Measurements from ENCODE around the gene CFAP68. TPM values are rescaled to one million over a fixed set of nuclear protein-coding genes. Genes with fewer than 3 reads are reported as not detected.

Gene CFAP68
- total and polyA plus RNA-seq, 2 of the 4 experiments (the other 2 are of a cell fraction) = 10.2 to 17.0 TPM

DNA sequence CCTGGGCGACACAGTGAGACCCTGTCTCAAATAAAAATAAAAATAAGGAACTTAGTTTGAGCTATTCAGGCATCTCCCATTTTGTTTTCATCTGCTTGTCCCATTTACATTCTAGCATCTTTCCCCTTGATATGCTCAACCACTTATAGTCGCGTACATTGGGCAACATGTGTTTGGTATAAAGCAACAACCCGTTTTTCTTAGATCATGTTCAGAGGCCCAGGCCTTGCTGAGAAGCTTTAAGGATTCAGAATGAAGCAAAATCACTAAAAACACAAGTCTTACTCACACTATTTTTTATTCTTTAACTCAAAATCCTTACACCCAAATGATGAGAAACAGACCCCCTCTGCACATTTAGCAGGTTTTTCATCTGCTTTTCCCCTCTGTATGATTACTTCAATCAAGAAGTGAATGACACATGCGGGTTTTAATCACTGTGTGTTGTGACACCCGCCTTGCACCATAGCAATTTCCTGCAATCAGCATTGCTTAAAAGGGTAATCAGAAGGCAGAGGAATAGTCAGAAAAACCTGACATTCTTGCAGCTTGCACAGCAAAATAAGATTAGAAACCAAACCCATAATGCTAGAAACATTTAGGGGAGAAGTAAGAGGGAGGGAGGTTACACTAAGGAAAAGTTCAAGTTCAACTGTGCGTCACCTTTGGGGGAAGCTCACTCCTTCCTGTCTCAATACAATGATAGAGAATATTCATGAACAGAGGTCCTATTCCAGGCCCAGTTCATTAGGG, 33.9 kb upstream of the CFAP68 start:
- H2AFZ ChIP-seq (replicated peaks; ENCODE audit: low read length, poor library complexity) = no peak overlapping the region
- no TSS peak for BruUV-seq (replicated peaks)
- H2BK20ac ChIP-seq (ENCODE audit: low read depth, low read length) = 0 out of 2 replicates have a peak overlapping the region, but pooled peaks have one; percentile 11
- dilution Hi-C loops (cut with HindIII; ENCODE audit: low sequenced_read_pairs, unreplicated experiment) = no loop called here
- CTCF ChIA-PET = interaction anchor here (1.0 kb wide), 1 partner anchor 25 kb away, joined by 4 read pairs; the partner anchor contains the start of gene ALG9
- no peak overlapping the region; the same call in 1 of the 2 replicates for H3K18ac ChIP-seq (ENCODE audit: low read depth, low read length)
- H3K27me3 ChIP-seq (ENCODE audit: control insufficient read depth, insufficient read depth, low read length) = no peaks in the 10 kb centered on the region
- H3K4me1 ChIP-seq (ENCODE audit: control insufficient read depth, insufficient read depth, low read length) = peaks cover 7% of the 10 kb centered on the region
- H3K4ac ChIP-seq (ENCODE audit: low read depth, low read length) = 0 out of 2 replicates have a peak overlapping the region, but pooled peaks have one; percentile 21
- H3K9me3 ChIP-seq (ENCODE audit: control insufficient read depth, insufficient read depth, low read length) = no peaks in the 10 kb centered on the region
- H4K20me1 ChIP-seq (ENCODE audit: insufficient read depth, low read length) = no peaks in the 10 kb centered on the region
- H2BK120ac ChIP-seq (ENCODE audit: low read depth, low read length) = no peak overlapping the region
- no peak overlapping the region for H3K4me3 ChIP-seq (ENCODE audit: insufficient read depth, low read depth, low read length)
- no peak overlapping the region for H4K5ac ChIP-seq (ENCODE audit: low read depth, low read length)
- no peak overlapping the region for H2AK5ac ChIP-seq (ENCODE audit: low read depth, low read length)
- peaks cover 2% of the 10 kb centered on the region for H3K36me3 ChIP-seq (ENCODE audit: control insufficient read depth, insufficient read depth, low read length)
- H3K23ac ChIP-seq (ENCODE audit: low read depth, low read length) = no peak overlapping the region
- H3K56ac ChIP-seq (ENCODE audit: extremely low read depth, insufficient read depth, low read length) = no peak overlapping the region
- H3K4me2 ChIP-seq (ENCODE audit: low read depth, low read length) = no peak overlapping the region
- no peak overlapping the region for H4K91ac ChIP-seq (ENCODE audit: insufficient read depth, low read depth, low read length)
- no peak overlapping the region for H3K9ac ChIP-seq (ENCODE audit: low read depth, low read length)
- POLR2A ChIA-PET (ENCODE audit: unreplicated experiment) = no interaction called here
- no peak overlapping the region for H2BK5ac ChIP-seq (ENCODE audit: low read depth, low read length, poor library complexity, severe bottlenecking)
- intact Hi-C loops (cut with micrococcal nuclease) = no loop called here
- ATAC-seq (ENCODE audit: low read depth) = no peak
- in situ Hi-C loops (cut with MboI; ENCODE audit: low sequenced_read_pairs) = no loop called here
- peaks cover 3% of the 10 kb centered on the region; the same call in 1 of the 2 replicates for H3K9me1 ChIP-seq (ENCODE audit: insufficient read depth, low read length)
- no peaks in the 10 kb centered on the region; a peak in 1 of 4 replicates for H3K79me1 ChIP-seq (ENCODE audit: low read depth in 1 of 2, low read length in 2 of 2)
- WGBS, 2 experiments (ENCODE audit: extremely low coverage in 2 of 2, insufficient read length in 1 of 2) = 93% methylated on average over 3 of the region's 7 CpGs; no CpG with 5 or more reads in 1 of the 2 experiments
- H2AK9ac ChIP-seq (replicated peaks; ENCODE audit: low read depth, low read length, poor library complexity) = no peak overlapping the region
- H4K8ac ChIP-seq (ENCODE audit: low read depth in 2 of 2, low read length in 2 of 2) = no peak overlapping the region
- no peak overlapping the region for H3K27ac ChIP-seq (ENCODE audit: insufficient read depth, low read length)
- TF ChIP-seq NFE2L2 (IDR thresholded peaks at IDR 0.05; ENCODE audit: low read depth, low read length) = no peak
- no peak for TF ChIP-seq MAFK (IDR thresholded peaks at IDR 0.05; ENCODE audit: low read depth, low read length)
- TF ChIP-seq MAZ (IDR thresholded peaks at IDR 0.05; ENCODE audit: borderline replicate concordance, low read depth, low read length) = no peak
- no peak for TF ChIP-seq SMC3 (IDR thresholded peaks at IDR 0.05; ENCODE audit: low read depth, low read length)
- TF ChIP-seq RFX5 (IDR thresholded peaks at IDR 0.05; ENCODE audit: low read depth, low read length) = no peak
- TF ChIP-seq CHD1 (IDR thresholded peaks at IDR 0.05; ENCODE audit: low read depth, low read length) = no peak
- TF ChIP-seq, protein P1, sequence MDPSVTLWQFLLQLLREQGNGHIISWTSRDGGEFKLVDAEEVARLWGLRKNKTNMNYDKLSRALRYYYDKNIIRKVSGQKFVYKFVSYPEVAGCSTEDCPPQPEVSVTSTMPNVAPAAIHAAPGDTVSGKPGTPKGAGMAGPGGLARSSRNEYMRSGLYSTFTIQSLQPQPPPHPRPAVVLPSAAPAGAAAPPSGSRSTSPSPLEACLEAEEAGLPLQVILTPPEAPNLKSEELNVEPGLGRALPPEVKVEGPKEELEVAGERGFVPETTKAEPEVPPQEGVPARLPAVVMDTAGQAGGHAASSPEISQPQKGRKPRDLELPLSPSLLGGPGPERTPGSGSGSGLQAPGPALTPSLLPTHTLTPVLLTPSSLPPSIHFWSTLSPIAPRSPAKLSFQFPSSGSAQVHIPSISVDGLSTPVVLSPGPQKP (IDR thresholded peaks at IDR 0.05; ENCODE audit: borderline replicate concordance, low read depth, low read length) = no peak
- no peak for TF ChIP-seq FOS (IDR thresholded peaks at IDR 0.05; ENCODE audit: low read depth, low read length)
- TF ChIP-seq, protein P2, sequence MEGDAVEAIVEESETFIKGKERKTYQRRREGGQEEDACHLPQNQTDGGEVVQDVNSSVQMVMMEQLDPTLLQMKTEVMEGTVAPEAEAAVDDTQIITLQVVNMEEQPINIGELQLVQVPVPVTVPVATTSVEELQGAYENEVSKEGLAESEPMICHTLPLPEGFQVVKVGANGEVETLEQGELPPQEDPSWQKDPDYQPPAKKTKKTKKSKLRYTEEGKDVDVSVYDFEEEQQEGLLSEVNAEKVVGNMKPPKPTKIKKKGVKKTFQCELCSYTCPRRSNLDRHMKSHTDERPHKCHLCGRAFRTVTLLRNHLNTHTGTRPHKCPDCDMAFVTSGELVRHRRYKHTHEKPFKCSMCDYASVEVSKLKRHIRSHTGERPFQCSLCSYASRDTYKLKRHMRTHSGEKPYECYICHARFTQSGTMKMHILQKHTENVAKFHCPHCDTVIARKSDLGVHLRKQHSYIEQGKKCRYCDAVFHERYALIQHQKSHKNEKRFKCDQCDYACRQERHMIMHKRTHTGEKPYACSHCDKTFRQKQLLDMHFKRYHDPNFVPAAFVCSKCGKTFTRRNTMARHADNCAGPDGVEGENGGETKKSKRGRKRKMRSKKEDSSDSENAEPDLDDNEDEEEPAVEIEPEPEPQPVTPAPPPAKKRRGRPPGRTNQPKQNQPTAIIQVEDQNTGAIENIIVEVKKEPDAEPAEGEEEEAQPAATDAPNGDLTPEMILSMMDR (conservative IDR thresholded peaks at IDR 0.05; ENCODE audit: low read depth, low read length) = no peak
- no peak for DNase-seq
- no peak overlapping the region for H3K14ac ChIP-seq (replicated peaks; ENCODE audit: low read depth, low read length)
- H2BK15ac ChIP-seq (ENCODE audit: low read depth, low read length) = no peak overlapping the region; the same call in 2 of the 3 replicates

Data from IMR-90 (cell line).